Measurements from ENCODE around the gene SLC25A17. TPM values are rescaled to one million over a fixed set of nuclear protein-coding genes. Genes with fewer than 3 reads are reported as not detected.

The SLC25A17 gene
- total RNA-seq, 1 donor from 2014 or later, result 19.2 TPM

Other genes with a start within 250 kb of the SLC25A17 start
- gene MRTFA, start 182.6 kb downstream of the SLC25A17 start, total RNA-seq, result 33.1 and 41.4 TPM in 2 replicates
- gene MCHR1, start 139.9 kb downstream of the SLC25A17 start, total RNA-seq, result 0.09 TPM in 1 of 2 replicates, not detected in the other
- gene ST13, start 37.3 kb upstream of the SLC25A17 start, total RNA-seq, result 241 and 289 TPM in 2 replicates
- 5.3 and 9.6 TPM in 2 replicates for gene XPNPEP3, start 37.8 kb upstream of the SLC25A17 start, total RNA-seq
- gene DNAJB7, start 42.8 kb upstream of the SLC25A17 start, total RNA-seq, result not detected in 2 replicates
- 49.0 and 85.8 TPM in 2 replicates for gene RBX1, start 132.0 kb upstream of the SLC25A17 start, total RNA-seq